GM12878 (cell line): ENCODE measurements around the gene PTPRF. TPM values are rescaled to one million over a fixed set of nuclear protein-coding genes. Genes with fewer than 3 reads are reported as not detected.
A peak's percentile ranks its signal among the peaks of the same experiment; 100 is the strongest.

Experiments used
- ATAC-seq: fragments of 200-7000 bp; cut with Tn5 transposase; 3 replicates; pipeline ENCODE4 v1.9.1; 2020; ENCODE audit warnings: mild to moderate bottlenecking, moderate library complexity
- BruUV-seq: library from RNA; stranded (reverse); fragments of 400-500 nt; replicated peaks from 2 replicates; lab custom pipeline; 2021; lab: Mats Ljungman, UMichigan
- CTCF ChIA-PET: fragments of 300-600 bp; sonication (Branson Sonifier 250); formaldehyde crosslinking; extraction: SDS; loops from one replicate; lab custom pipeline; 2021; ENCODE audit warnings: inconsistent platforms; lab: Yijun Ruan, JAX
- POLR2A ChIA-PET: fragments of 350-600 bp; formaldehyde crosslinking; extraction: SDS; loops from one replicate; lab custom pipeline; 2021; ENCODE audit warnings: inconsistent platforms; lab: Charles Lee
- RAD21 ChIA-PET: fragments of 300-600 bp; sonication (Branson Sonifier 250); formaldehyde crosslinking; loops from one replicate; lab custom pipeline; 2023; ENCODE audit warnings: antibody characterized with exemption; ENCODE audit not compliant: unreplicated experiment; lab: Charles Lee
- SMC1A ChIA-PET: fragments of 300-600 bp; sonication (Branson Sonifier 250); formaldehyde crosslinking; loops from one replicate; lab custom pipeline; 2023; ENCODE audit not compliant: unreplicated experiment, uncharacterized antibody; lab: Charles Lee
- DNase-seq: peaks from one replicate; pipeline ENCODE4 v3.0.0-alpha.2; 2011; ENCODE audit warnings: low read depth, low spot score
- FAIRE-seq: peaks from 3 replicates; lab custom pipeline; 2011; peaks lifted over from hg19 to GRCh38; lab: Jason Lieb, UNC
- H2AFZ ChIP-seq: 2 replicates; pipeline ENCODE4 v1.6.0; 2011; ENCODE audit warnings: low read depth, low read length, control low read depth; ENCODE audit not compliant: control insufficient read depth
- H3K27ac ChIP-seq: 2 replicates; pipeline ENCODE4 v1.5.1; 2011; ENCODE audit warnings: control low read depth; ENCODE audit not compliant: control insufficient read depth, insufficient read depth
- H3K27me3 ChIP-seq, 2 experiments: replicated peaks in 1 of 2; 2 replicates each; pipeline versions ENCODE4 v1.6.0 to v1.6.1; 2011; ENCODE audit warnings: low read length in 1 of 2; ENCODE audit not compliant: control insufficient read depth in 2 of 2, insufficient read depth in 2 of 2
- H3K36me3 ChIP-seq, 2 experiments: 2 replicates each; pipeline ENCODE4 v1.5.1; 2011; ENCODE audit warnings: low read length in 1 of 2; ENCODE audit not compliant: control insufficient read depth in 2 of 2, insufficient read depth in 2 of 2
- H3K4me1 ChIP-seq: 2 replicates; pipeline ENCODE4 v1.6.1; 2011; ENCODE audit warnings: mild to moderate bottlenecking, low read length, moderate library complexity, mixed read lengths; ENCODE audit not compliant: control insufficient read depth, insufficient read depth
- H3K4me2 ChIP-seq: 2 replicates; pipeline ENCODE4 v1.6.0; 2011; ENCODE audit warnings: control low read depth; ENCODE audit not compliant: control insufficient read depth, insufficient read depth
- H3K4me3 ChIP-seq: fragments of 200-600 bp; sonication (generic); 2 replicates; pipeline ENCODE4 v1.5.1; 2016
- H3K79me2 ChIP-seq: 2 replicates; pipeline ENCODE4 v1.6.0; 2011; ENCODE audit warnings: low read length; ENCODE audit not compliant: control insufficient read depth, insufficient read depth
- H3K9ac ChIP-seq: 2 replicates; pipeline ENCODE4 v1.8.0; 2011; ENCODE audit warnings: low read length, control low read depth, mixed read lengths; ENCODE audit not compliant: control insufficient read depth, insufficient read depth
- H3K9me3 ChIP-seq: replicated peaks from 3 replicates; pipeline ENCODE4 v1.5.1; 2011; ENCODE audit warnings: mild to moderate bottlenecking, low read length; ENCODE audit not compliant: control insufficient read depth, insufficient read depth
- H4K20me1 ChIP-seq: 2 replicates; pipeline ENCODE4 v1.6.0; 2011; ENCODE audit not compliant: control insufficient read depth, insufficient read depth
- ATF3 ChIP-seq: IDR thresholded peaks from 2 replicates; pipeline ENCODE4 v1.6.1; 2011; ENCODE audit warnings: low read depth, mild to moderate bottlenecking, low read length, moderate library complexity, borderline replicate concordance; ENCODE audit errors: extremely low read depth
- BHLHE40 ChIP-seq, 2 experiments: fragments of 450-650 bp in 1 of 2; IDR thresholded peaks; 2 replicates each; pipeline ENCODE4 v1.6.1; 2011 to 2017; ENCODE audit warnings: low read depth in 2 of 2, borderline replicate concordance in 1 of 2, improper control_type of control experiment in 1 of 2, low read length in 1 of 2, mild to moderate bottlenecking in 1 of 2
- CHD4 ChIP-seq: fragments of 200-600 bp; sonication (generic); IDR thresholded peaks from 2 replicates; pipeline ENCODE4 v1.6.1; 2016; ENCODE audit warnings: mild to moderate bottlenecking
- CREB1 ChIP-seq: IDR thresholded peaks from 2 replicates; pipeline ENCODE4 v1.6.1; 2012; ENCODE audit warnings: low read depth, mild to moderate bottlenecking, inconsistent platforms
- E2F8 ChIP-seq: fragments of 450-650 bp; IDR thresholded peaks from 2 replicates; pipeline ENCODE4 v1.6.1; 2018; ENCODE audit warnings: mild to moderate bottlenecking, low read depth, moderate library complexity; ENCODE audit not compliant: partially characterized antibody
- EED ChIP-seq: sonication (generic); IDR thresholded peaks from 2 replicates; pipeline ENCODE4 v1.6.1; 2016; ENCODE audit warnings: antibody characterized with exemption, low read depth
- FOXK2 ChIP-seq: fragments of 450-650 bp; IDR thresholded peaks from 2 replicates; pipeline ENCODE4 v1.6.1; 2017; ENCODE audit warnings: mild to moderate bottlenecking, moderate library complexity
- MTA2 ChIP-seq: fragments of 450-650 bp; IDR thresholded peaks from 2 replicates; pipeline ENCODE4 v1.6.1; 2016; ENCODE audit warnings: low read depth, mild to moderate bottlenecking, moderate library complexity
- PML ChIP-seq: IDR thresholded peaks from 2 replicates; pipeline ENCODE4 v1.6.1; 2012; ENCODE audit warnings: low read length, inconsistent platforms
- POLR2A ChIP-seq: IDR thresholded peaks from 2 replicates; pipeline ENCODE4 v1.6.1; 2011; ENCODE audit warnings: low read depth, mild to moderate bottlenecking, low read length
- RBBP5 ChIP-seq: fragments of 200-600 bp; sonication (generic); conservative IDR thresholded peaks from 2 replicates; pipeline ENCODE4 v1.6.1; 2016
- WRNIP1 ChIP-seq: IDR thresholded peaks from 2 replicates; pipeline ENCODE4 v1.6.1; 2011; ENCODE audit warnings: low read depth, low read length, improper control_type of control experiment, borderline replicate concordance
- ZBED1 ChIP-seq: IDR thresholded peaks from 2 replicates; pipeline ENCODE4 v1.6.1; 2016; ENCODE audit warnings: borderline replicate concordance
- ZBTB33 ChIP-seq: fragments of 450-650 bp; IDR thresholded peaks from 2 replicates; pipeline ENCODE4 v1.6.1; 2017; ENCODE audit warnings: mild to moderate bottlenecking
- ZNF217 ChIP-seq: fragments of 450-650 bp; IDR thresholded peaks from 2 replicates; pipeline ENCODE4 v1.6.1; 2017; ENCODE audit warnings: antibody characterized with exemption, mild to moderate bottlenecking
- ZNF24 ChIP-seq: fragments of 450-650 bp; IDR thresholded peaks from 2 replicates; pipeline ENCODE4 v1.6.1; 2017; ENCODE audit warnings: antibody characterized with exemption, mild to moderate bottlenecking
- WGBS: methylation state at CpG from one replicate; pipeline ENCODE4 v1.1.6; 2016; ENCODE audit warnings: low lambda C conversion rate; ENCODE audit not compliant: insufficient replicate concordance, insufficient coverage; ENCODE audit errors: missing lambda C conversion rate; 5-methylcytosine and 5-hydroxymethylcytosine counted together
- in situ Hi-C: fragments of 300-500 bp; cut with MboI; formaldehyde crosslinking; loops from 9 replicates; pipeline ENCODE4 v1.14.3; 2018; ENCODE audit warnings: mixed read lengths
- intact Hi-C: fragments of 100-400 bp; cut with micrococcal nuclease; formaldehyde crosslinking; loops from one replicate; pipeline ENCODE4 v1.14.2; 2022; ENCODE audit not compliant: unreplicated experiment
- polyA plus RNA-seq, 11 experiments: library from polyadenylated mRNA; depleted of rRNA in 4 of 11; unstranded in 6 of 11; stranded (reverse) in 5 of 11; fragments of >200 nt; fragmentation: Nextera tagmentation in 4 of 11; fragmentation: Illumina TruSeq in 1 of 11; extraction: Ambion mirVana in 4 of 11; extraction: Trizol in 1 of 11; gene quantifications; 1 replicate in 1 of 11; 2 replicates in 10 of 11; pipeline versions ENCODE4 v1.2.1 to v1.2.3, GENCODE V29; 2011 to 2016; ENCODE audit warnings: inconsistent platforms in 2 of 11, missing spikeins in 2 of 11, low read depth in 1 of 11
- total RNA-seq, 4 experiments: library from RNA; depleted of rRNA in 3 of 4; stranded (reverse); fragments of >200 nt in 3 of 4; fragmentation: Illumina TruSeq in 1 of 4; extraction: Trizol in 1 of 4; gene quantifications; 2 replicates each; pipeline versions ENCODE4 v1.2.1 to v1.2.3, GENCODE V29; 2013 to 2021

The PTPRF gene
- total and polyA plus RNA-seq, 10 of the 15 experiments (the other 5 are each of a cell fraction or from before 2014, with no cell fraction given): 0.04 to 2.6 (median 0.32) TPM

- FAIRE-seq (no peak), DNase-seq (no peak), ATAC-seq (no peak)
- ChIA-PET RAD21 (interaction anchor here (2.1 kb wide), 1 partner anchor 119 kb away, joined by 7 read pairs; no protein-coding TSS in a partner anchor), SMC1A (interaction anchor here (0.6 kb wide), 1 partner anchor 126 kb away, joined by 3 read pairs; no protein-coding TSS in a partner anchor), POLR2A (interaction anchor here (0.6 kb wide), 1 partner anchor 353 kb away, joined by 3 read pairs; no protein-coding TSS in a partner anchor), CTCF (interaction anchor here (7.0 to 8.3 kb wide), 2 partner anchors 116 to 286 kb away, joined by 70 to 95 read pairs; partner anchors contain the start of gene ARTN)
- BruUV-seq: no TSS peak
- Histone ChIP-seq H3K9ac (no peak overlapping the region), H3K4me2 (no peak overlapping the region), H4K20me1 (no peaks in the 10 kb centered on the region), H3K4me1 (peaks cover 4% of the 10 kb centered on the region), H3K4me3 (no peak overlapping the region), H2AFZ (peak overlapping the region; percentile 55; the same call in 1 of the 2 replicates), H3K27ac (no peak overlapping the region), H3K36me3 (peaks cover 0 to 3% of the 10 kb centered on the region in 2 experiments; a peak in 1 of 4 replicates), H3K27me3 (no peaks in the 10 kb centered on the region), H3K9me3 (no peaks in the 10 kb centered on the region), H3K79me2 (peaks cover 27% of the 10 kb centered on the region)
- 44% methylated on average over 7 of the region's 7 CpGs for WGBS
- in situ Hi-C loops: no loop called here
- intact Hi-C loops: no loop called here
- TF ChIP-seq PML (no peak), ZBED1 (no peak), EED (no peak), POLR2A (no peak), ZNF24 (no peak), ZNF217 (no peak), E2F8 (no peak), ATF3 (no peak), WRNIP1 (no peak), FOXK2 (no peak), CHD4 (no peak), MTA2 (no peak), RBBP5 (no peak), ZBTB33 (no peak), BHLHE40 (IDR thresholded peaks at IDR 0.05; ENCODE audit: borderline replicate concordance in 1 of 2, low read depth in 2 of 2, low read length in 1 of 2) (no peak), CREB1 (no peak)
These were observed 117.7 kb downstream of the PTPRF start for GRCh38 chr1:43648221-43648847.
